GM21619 (cell line): ENCODE measurements around the gene MCFD2.

ENCODE experiments used
- ATAC-seq: cut with Tn5 transposase; IDR thresholded peaks from one replicate; pipeline ENCODE4 v1.9.1; 2021; ENCODE audit not compliant: unreplicated experiment

Gene MCFD2

GRCh38 chr2:46939626-46940359, 24.2 kb upstream of the MCFD2 start:
- ATAC-seq = no peak

- ATAC-seq = no peak
Measured at GRCh38 chr2:46937471-46937901, 21.9 kb upstream of the MCFD2 start.

- no peak for ATAC-seq
Measured at GRCh38 chr2:46936566-46936965, 21.0 kb upstream of the MCFD2 start.

GRCh38 chr2:46935071-46935470, 19.5 kb upstream of the MCFD2 start:
- no peak for ATAC-seq

- ATAC-seq = no peak
Measured at GRCh38 chr2:46929612-46930011, 14.0 kb upstream of the MCFD2 start.

- ATAC-seq = no peak
Measured at GRCh38 chr2:46926863-46927262, 11.3 kb upstream of the MCFD2 start.

- ATAC-seq = no peak
Measured at GRCh38 chr2:46925474-46926351, 10.1 kb upstream of the MCFD2 start.

- no peak for ATAC-seq
Measured at GRCh38 chr2:46924608-46925007, 9.0 kb upstream of the MCFD2 start.

GRCh38 chr2:46924038-46924437, 8.4 kb upstream of the MCFD2 start:
- ATAC-seq = no peak

GRCh38 chr2:46923041-46923528, 7.5 kb upstream of the MCFD2 start:
- no peak for ATAC-seq

GRCh38 chr2:46922606-46923005, 7.0 kb upstream of the MCFD2 start:
- no peak for ATAC-seq

- no peak for ATAC-seq
Measured at GRCh38 chr2:46921676-46922448, 6.3 kb upstream of the MCFD2 start.

- ATAC-seq = no peak
Measured at GRCh38 chr2:46917628-46918027, 2.0 kb upstream of the MCFD2 start.

GRCh38 chr2:46915811-46916630, 415 bp upstream of the MCFD2 start:
- peak; percentile 78 for ATAC-seq

- no peak for ATAC-seq
Measured at GRCh38 chr2:46914578-46915230, 902 bp downstream of the MCFD2 start.

GRCh38 chr2:46913471-46914381, 1.9 kb downstream of the MCFD2 start:
- no peak for ATAC-seq

- ATAC-seq = peak; percentile 93
Measured at GRCh38 chr2:46909771-46910419, 5.7 kb downstream of the MCFD2 start.

- ATAC-seq = no peak
Measured at GRCh38 chr2:46909150-46909549, 6.5 kb downstream of the MCFD2 start.
